K562 (cell line): ENCODE measurements around the gene TMED4. TPM values are rescaled to one million over a fixed set of nuclear protein-coding genes. Genes with fewer than 3 reads are reported as not detected.

Experiments
- EP400 ChIP-seq: fragments of 450-650 bp; IDR thresholded peaks from 2 replicates; pipeline ENCODE4 v1.6.1; 2017; ENCODE audit warnings: antibody characterized with exemption, mild to moderate bottlenecking, moderate library complexity
- MYC ChIP-seq, 2 experiments: fragments of 250-450 bp in 1 of 2; sonication (Bioruptor Pico) in 1 of 2; IDR thresholded peaks; 2 replicates each; pipeline versions ENCODE4 v1.5.1 to v1.6.1; 2012 to 2021; ENCODE audit warnings: low read depth in 2 of 2, borderline replicate concordance in 1 of 2, improper control_type of control experiment in 1 of 2, low read length in 1 of 2, mild to moderate bottlenecking in 1 of 2, moderate library complexity in 1 of 2
- ZNF318 ChIP-seq, 2 experiments: fragments of 450-650 bp; IDR thresholded peaks; 2 replicates each; pipeline ENCODE4 v1.6.1; 2016; ENCODE audit warnings: mild to moderate bottlenecking in 2 of 2, borderline replicate concordance in 1 of 2, low read depth in 1 of 2, moderate library complexity in 1 of 2
- polyA plus RNA-seq, 8 experiments: library from polyadenylated mRNA; depleted of rRNA in 4 of 8; stranded (reverse) in 5 of 8; unstranded in 3 of 8; fragments of >200 nt; fragmentation: Nextera tagmentation in 2 of 8; fragmentation: Illumina TruSeq in 1 of 8; extraction: Ambion mirVana in 2 of 8; extraction: Trizol in 1 of 8; gene quantifications; 2 replicates each; pipeline versions ENCODE4 v1.2.1 to v1.2.3, GENCODE V29; 2011 to 2014; ENCODE audit warnings: inconsistent platforms in 1 of 8, missing spikeins in 1 of 8
- total RNA-seq, 7 experiments: library from RNA; depleted of rRNA in 6 of 7; stranded (reverse); fragments of >200 nt in 6 of 7; fragmentation: Illumina TruSeq in 2 of 7; extraction: Trizol in 2 of 7; gene quantifications; 2 replicates each; pipeline versions ENCODE4 v1.2.1 to v1.2.3, GENCODE V29; 2011 to 2021; ENCODE audit warnings: low replicate concordance in 1 of 7

Gene TMED4
- total and polyA plus RNA-seq, 9 of the 15 experiments (the other 6 are each of a cell fraction or from before 2014, with no cell fraction given): 20.3 to 64.0 (median 42.1) TPM

GRCh38 chr7:44536090-44536489, 45.9 kb downstream of the TMED4 start (continued):
- TF ChIP-seq ZNF318 (IDR thresholded peaks at IDR 0.05; ENCODE audit: borderline replicate concordance in 1 of 2, low read depth in 1 of 2) (no peak), MYC (IDR thresholded peaks at IDR 0.05; ENCODE audit: low read depth, low read length) (no peak), MYC (CRISPR knock-in tag; IDR thresholded peaks at IDR 0.05; ENCODE audit: borderline replicate concordance, low read depth) (no peak), EP400 (no peak)
